HG02852 (cell line): ENCODE measurements around the gene BABAM2.

ENCODE experiments used
- ATAC-seq: cut with Tn5 transposase; IDR thresholded peaks from one replicate; pipeline ENCODE4 v1.9.1; 2021; ENCODE audit warnings: mild to moderate bottlenecking, moderate library complexity; ENCODE audit not compliant: unreplicated experiment

The BABAM2 gene

GRCh38 chr2:28269019-28269784 is 378.7 kb downstream of the BABAM2 start:
- no peak for ATAC-seq

- ATAC-seq: no peak
Measured at GRCh38 chr2:28270456-28271152, 380.1 kb downstream of the BABAM2 start.

GRCh38 chr2:28271231-28271918 is 380.8 kb downstream of the BABAM2 start:
- ATAC-seq: no peak

GRCh38 chr2:28271919-28272250 is 381.4 kb downstream of the BABAM2 start:
- ATAC-seq: no peak

GRCh38 chr2:28273751-28274150 is 383.2 kb downstream of the BABAM2 start:
- ATAC-seq: no peak

- ATAC-seq: no peak
Measured at GRCh38 chr2:28274911-28275685, 384.6 kb downstream of the BABAM2 start.

GRCh38 chr2:28276076-28276618 is 385.6 kb downstream of the BABAM2 start:
- peak; percentile 51 for ATAC-seq

GRCh38 chr2:28276807-28277206 is 386.3 kb downstream of the BABAM2 start:
- no peak for ATAC-seq

- no peak for ATAC-seq
Measured at GRCh38 chr2:28277466-28277865, 386.9 kb downstream of the BABAM2 start.

- no peak for ATAC-seq
Measured at GRCh38 chr2:28279371-28279770, 388.8 kb downstream of the BABAM2 start.

- no peak for ATAC-seq
Measured at GRCh38 chr2:28280619-28281018, 390.1 kb downstream of the BABAM2 start.

GRCh38 chr2:28281739-28282138 is 391.2 kb downstream of the BABAM2 start:
- ATAC-seq: no peak

GRCh38 chr2:28282248-28282647 is 391.7 kb downstream of the BABAM2 start:
- ATAC-seq: no peak

GRCh38 chr2:28282861-28283646 is 392.5 kb downstream of the BABAM2 start:
- no peak for ATAC-seq

- no peak for ATAC-seq
Measured at GRCh38 chr2:28283861-28284260, 393.3 kb downstream of the BABAM2 start.

GRCh38 chr2:28286678-28287077 is 396.1 kb downstream of the BABAM2 start:
- no peak for ATAC-seq

- ATAC-seq: no peak
Measured at GRCh38 chr2:28287256-28287915, 396.9 kb downstream of the BABAM2 start.

- ATAC-seq: no peak
Measured at GRCh38 chr2:28288620-28289019, 398.1 kb downstream of the BABAM2 start.

- ATAC-seq: no peak
Measured at GRCh38 chr2:28291811-28292440, 401.4 kb downstream of the BABAM2 start.
